ENCODE results near the gene BTBD9.

The BTBD9 gene

DNA sequence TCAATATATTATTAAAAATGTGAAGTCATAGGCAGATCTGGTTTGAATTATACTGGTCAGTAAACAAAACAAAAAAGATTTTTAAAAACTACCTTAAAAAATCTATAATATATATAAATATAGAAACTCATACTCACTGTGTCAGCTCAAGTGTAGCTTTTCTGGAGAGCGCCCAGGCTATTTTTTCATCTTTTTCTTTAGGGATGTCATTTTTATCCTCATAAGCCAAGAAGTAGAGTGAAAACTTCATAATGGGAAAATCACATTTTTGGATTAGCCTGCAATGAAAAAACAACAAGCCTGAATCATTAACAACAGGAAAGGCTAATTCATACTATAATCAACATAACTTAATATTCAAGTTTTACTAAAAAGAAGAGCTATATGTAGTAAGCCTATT lies 44.5 kb upstream of the BTBD9 start:
- TF ChIP-seq, protein P1, sequence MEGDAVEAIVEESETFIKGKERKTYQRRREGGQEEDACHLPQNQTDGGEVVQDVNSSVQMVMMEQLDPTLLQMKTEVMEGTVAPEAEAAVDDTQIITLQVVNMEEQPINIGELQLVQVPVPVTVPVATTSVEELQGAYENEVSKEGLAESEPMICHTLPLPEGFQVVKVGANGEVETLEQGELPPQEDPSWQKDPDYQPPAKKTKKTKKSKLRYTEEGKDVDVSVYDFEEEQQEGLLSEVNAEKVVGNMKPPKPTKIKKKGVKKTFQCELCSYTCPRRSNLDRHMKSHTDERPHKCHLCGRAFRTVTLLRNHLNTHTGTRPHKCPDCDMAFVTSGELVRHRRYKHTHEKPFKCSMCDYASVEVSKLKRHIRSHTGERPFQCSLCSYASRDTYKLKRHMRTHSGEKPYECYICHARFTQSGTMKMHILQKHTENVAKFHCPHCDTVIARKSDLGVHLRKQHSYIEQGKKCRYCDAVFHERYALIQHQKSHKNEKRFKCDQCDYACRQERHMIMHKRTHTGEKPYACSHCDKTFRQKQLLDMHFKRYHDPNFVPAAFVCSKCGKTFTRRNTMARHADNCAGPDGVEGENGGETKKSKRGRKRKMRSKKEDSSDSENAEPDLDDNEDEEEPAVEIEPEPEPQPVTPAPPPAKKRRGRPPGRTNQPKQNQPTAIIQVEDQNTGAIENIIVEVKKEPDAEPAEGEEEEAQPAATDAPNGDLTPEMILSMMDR (IDR thresholded peaks at IDR 0.05; ENCODE audit: low read length, missing control alignments) = no peak

DNA sequence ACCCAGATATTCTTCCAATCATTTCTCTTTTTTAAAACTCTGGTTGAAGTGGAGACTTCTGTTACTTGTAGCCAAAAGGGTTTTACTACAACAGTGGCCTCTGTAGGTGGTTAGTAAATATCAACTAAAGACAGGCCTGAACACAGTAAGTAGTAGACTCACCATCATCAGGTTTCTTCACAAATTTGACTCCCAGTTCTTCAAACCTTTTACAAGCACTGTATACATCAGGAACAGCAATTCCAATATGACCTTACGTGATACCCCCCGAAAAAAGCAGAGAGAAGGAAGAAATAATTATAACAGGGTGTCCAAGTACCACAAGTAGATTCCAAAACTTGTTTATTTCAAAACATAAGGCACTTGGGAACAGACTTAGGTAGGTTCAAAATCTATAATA lies 42.1 kb upstream of the BTBD9 start:
- no peak for DNase-seq (ENCODE audit: low read depth)
- TF ChIP-seq, protein P1 (IDR thresholded peaks at IDR 0.05; ENCODE audit: low read length, missing control alignments) = no peak
- no peak overlapping the region for H3K4me3 ChIP-seq (replicated peaks; ENCODE audit: low read depth, low read length)

More for the DNA sequence above, 44.5 kb upstream of the BTBD9 start:
- DNase-seq (ENCODE audit: low read depth) = no peak
- no peak overlapping the region for H3K4me3 ChIP-seq (replicated peaks; ENCODE audit: low read depth, low read length)

DNA sequence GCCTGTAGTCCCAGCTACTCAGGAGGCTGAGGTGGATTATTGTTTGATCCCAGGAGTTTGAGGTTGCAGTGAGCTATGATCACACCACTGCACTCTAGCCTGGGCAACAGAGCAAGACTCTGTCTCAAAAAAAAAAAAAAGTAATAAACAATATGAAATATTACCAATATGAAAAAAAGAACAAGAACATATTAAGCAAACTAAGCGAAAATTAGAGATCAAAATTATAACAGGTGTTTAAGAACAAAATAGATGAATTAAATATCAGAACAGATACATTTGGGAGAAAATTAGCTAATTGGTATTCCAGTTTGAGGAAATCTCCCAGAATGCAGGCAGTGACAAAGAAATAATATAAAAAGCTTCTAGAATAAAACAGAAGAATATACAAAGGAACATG lies 39.9 kb upstream of the BTBD9 start:
- no peak for DNase-seq (ENCODE audit: low read depth)
- TF ChIP-seq, protein P1 (IDR thresholded peaks at IDR 0.05; ENCODE audit: low read length, missing control alignments) = no peak
- H3K4me3 ChIP-seq (replicated peaks; ENCODE audit: low read depth, low read length) = no peak overlapping the region

DNA sequence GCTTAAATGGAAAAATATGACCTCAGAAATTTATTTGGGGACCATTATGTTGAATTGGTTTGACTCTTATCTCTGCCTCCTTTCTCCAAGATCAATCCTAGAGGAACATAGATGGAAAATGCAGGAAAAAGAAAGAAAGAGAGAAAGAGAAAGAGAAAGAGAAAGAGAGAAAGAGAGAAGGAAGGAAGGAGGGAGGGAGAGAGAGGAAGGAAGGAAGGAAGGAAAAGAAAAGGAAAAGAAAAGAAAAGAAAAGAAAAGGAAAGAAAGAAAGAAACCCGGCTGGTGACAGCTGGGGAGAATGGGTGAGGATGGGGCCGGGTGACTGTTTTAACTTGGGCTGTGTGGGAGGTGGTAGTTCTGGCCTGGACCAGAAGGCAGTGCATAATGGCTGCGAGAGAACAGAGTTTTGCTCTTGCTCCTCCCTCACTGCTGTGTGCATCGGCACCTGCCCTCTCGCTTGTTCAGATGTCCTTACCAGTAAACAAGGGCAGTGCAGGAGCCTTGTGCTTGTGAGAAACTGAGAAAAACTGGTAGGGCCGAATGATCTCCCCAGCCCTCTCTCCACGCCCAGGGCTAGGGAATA lies 38.5 kb upstream of the BTBD9 start:
- no peak for DNase-seq (ENCODE audit: low read depth)
- no peak overlapping the region for H3K4me3 ChIP-seq (replicated peaks; ENCODE audit: low read depth, low read length)
- TF ChIP-seq, protein P1 (IDR thresholded peaks at IDR 0.05; ENCODE audit: low read length, missing control alignments) = no peak

DNA sequence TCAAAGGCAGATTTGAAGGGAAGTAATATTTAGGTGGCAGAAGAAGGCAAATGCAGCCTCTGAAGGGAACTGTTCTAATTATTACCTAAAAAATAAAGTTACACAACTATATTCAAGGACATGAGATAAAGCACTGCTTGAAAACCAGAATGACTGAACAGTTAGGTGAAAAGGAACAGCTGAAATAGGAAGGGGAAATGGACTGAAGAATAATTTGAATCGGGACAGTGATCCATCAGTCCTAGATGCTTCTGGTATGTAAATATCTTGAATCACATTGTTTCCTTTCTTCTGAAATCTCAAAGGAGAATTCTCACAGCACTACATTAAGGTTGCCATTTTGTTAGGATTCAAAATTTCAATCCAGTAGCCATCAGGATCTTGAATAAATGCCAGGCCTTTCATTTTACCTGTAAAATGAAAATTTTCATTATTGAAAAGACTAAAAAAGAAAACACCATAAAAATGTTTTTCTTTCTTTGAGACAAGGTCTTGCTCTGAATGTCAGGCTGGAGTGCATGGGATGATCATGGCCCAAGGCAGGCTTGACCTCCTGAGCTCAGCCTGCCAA lies 37.3 kb upstream of the BTBD9 start:
- TF ChIP-seq, protein P1 (IDR thresholded peaks at IDR 0.05; ENCODE audit: low read length, missing control alignments) = no peak
- no peak for DNase-seq (ENCODE audit: low read depth)
- no peak overlapping the region for H3K4me3 ChIP-seq (replicated peaks; ENCODE audit: low read depth, low read length)

DNA sequence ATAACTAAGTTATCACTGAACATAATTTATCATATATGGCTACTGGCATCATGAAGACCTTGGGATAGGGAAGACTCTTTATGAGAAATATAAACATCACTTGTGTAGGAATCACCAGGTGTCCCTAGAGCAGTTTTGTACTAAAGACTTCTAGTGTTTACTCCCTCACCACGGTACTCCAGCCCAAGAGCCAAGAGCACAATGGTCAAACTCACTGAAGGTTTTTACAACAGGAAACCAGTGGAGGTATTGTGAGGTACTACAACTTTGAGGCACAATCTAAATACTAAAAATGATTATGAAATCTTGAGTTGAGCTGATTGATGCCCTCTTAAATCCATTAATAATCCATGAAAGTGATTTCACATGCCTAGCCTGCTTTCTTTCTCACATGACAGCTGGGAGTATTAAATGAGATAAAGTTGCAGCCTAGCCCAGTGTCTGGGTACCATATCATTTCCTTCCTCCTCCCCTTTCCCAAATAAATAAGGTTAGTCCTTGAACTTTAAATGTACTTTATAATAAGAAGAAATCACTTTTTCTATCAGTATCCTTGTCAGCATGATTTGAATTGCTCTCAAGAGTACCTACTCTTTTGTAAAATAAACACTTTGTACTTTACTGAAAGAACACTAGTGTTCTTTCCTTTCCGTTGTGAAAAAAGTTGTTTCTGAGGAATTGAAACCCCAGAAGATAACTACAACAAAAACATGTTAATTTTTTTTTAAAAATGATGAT lies 36.7 kb upstream of the BTBD9 start:
- no peak for DNase-seq (ENCODE audit: low read depth)
- TF ChIP-seq, protein P1 (IDR thresholded peaks at IDR 0.05; ENCODE audit: low read length, missing control alignments) = no peak
- H3K4me3 ChIP-seq (replicated peaks; ENCODE audit: low read depth, low read length) = no peak overlapping the region

Measured in fibroblast of pulmonary artery (primary cell).